ENCODE results near the gene RFC2. TPM values are rescaled to one million over a fixed set of nuclear protein-coding genes. Genes with fewer than 3 reads are reported as not detected.

RFC2 gene
- total RNA-seq, 4 donors from 2014 or later = 7.3 to 17.7 (median 11.7) TPM

DNA sequence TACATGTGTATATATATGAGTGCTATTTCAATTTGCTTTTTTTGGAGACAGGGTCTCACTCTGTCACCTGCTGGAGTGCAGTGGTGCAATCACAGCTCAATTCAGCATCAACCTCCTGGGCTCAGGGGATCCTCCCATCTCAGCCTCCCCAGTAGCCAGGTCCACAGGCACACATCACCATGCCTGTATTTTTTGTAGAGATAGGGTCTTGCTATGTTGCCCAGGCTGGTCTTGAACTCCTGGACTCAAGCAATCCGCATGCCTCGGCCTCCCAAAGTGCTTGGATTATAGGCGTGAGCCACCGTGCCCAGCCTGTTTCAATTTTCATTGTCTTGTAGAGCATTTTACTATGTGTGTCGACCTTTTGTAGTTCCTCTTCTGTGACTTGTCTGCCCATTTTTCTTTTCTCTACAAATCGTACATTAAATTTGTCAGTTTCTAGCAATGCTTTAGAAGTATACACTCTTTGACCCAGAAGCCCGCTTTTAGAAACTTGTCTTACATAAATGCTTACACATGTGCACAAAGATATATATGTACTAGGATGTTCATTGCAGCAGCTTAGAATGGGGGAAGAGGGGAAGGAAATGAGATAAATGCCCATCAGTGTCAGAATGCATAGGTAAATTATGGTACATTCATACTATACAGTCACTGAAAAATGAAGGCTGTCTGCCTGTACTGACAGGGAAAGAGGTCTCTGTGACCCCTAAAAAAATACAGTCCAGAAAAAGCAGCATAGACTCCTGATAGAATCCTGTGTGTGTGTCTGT, 12.2 kb upstream of the RFC2 start:
- TF ChIP-seq, protein P1, sequence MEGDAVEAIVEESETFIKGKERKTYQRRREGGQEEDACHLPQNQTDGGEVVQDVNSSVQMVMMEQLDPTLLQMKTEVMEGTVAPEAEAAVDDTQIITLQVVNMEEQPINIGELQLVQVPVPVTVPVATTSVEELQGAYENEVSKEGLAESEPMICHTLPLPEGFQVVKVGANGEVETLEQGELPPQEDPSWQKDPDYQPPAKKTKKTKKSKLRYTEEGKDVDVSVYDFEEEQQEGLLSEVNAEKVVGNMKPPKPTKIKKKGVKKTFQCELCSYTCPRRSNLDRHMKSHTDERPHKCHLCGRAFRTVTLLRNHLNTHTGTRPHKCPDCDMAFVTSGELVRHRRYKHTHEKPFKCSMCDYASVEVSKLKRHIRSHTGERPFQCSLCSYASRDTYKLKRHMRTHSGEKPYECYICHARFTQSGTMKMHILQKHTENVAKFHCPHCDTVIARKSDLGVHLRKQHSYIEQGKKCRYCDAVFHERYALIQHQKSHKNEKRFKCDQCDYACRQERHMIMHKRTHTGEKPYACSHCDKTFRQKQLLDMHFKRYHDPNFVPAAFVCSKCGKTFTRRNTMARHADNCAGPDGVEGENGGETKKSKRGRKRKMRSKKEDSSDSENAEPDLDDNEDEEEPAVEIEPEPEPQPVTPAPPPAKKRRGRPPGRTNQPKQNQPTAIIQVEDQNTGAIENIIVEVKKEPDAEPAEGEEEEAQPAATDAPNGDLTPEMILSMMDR (IDR thresholded peaks at IDR 0.05; ENCODE audit: low read depth) = no peak

DNA sequence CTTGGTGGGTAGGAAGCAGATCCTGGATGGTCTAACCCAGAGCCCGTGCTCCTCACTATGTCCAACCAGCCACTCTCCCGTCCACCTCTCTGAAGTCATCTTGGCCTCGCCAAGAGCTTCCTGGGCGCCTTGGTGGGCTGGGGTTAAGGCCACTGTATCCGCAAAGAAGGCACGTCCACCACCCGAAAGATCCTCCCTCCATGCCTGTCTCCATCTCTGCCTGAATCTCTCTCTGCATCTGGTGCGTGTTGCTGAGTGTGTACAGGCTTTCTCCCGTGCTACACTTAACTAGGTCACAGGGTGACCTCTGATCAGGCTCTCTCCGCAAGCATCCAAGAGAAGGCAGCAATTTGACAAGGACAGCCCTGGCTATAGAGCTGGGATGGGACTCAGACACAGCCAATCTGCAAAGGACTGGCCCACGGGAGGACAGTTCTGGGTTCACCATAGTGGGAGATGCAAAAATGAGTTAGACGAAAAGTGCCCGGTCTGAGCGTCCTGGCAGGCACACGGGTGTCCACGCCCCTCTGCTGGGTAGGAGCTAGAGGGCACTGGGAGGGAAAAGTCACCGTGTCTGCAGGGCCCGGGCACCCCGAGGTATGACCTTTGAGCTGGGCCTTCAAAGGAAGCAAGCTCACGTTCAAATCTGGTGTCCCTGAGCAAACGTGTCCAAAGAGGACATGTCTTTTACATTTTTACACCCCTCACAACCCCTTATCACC, 9.4 kb upstream of the RFC2 start:
- TF ChIP-seq, protein P1 (IDR thresholded peaks at IDR 0.05; ENCODE audit: low read depth) = no peak

DNA sequence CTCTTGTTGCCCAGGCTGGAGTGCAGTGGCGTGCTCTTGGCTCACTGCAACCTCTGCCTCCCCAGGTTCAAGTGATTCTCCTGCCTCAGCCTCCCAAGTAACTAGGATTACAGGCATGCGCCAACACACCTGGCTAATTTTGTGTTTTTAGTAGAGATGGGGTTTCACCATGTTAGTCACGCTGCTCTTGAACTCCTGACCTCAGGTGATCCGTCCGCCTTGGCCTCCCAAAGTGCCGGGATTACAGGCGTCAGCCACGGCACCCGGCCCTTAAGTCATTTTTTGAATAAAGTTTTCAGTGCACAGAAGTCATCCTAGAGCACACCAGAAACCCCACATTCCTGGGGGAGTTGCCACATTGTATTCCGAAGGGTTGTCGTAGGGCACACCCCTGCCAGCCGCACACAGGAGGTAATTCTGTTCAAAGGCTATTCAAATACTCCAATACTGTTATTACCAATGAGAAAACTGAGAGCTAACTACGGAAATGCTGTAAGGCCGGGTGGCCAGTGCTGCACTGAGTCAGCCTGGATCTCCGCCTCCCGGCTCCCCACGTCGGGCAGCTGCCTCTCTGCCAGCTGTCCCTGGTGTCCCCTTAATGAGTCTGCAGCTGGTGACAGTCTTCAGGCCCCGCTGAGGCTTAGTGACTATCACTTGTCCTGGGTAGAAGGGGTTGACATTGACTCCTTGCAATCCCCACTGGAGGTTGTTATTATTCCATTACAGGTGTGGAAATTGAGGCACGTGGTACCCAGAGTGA, 8.6 kb upstream of the RFC2 start:
- TF ChIP-seq, protein P1 (IDR thresholded peaks at IDR 0.05; ENCODE audit: low read depth) = no peak

DNA sequence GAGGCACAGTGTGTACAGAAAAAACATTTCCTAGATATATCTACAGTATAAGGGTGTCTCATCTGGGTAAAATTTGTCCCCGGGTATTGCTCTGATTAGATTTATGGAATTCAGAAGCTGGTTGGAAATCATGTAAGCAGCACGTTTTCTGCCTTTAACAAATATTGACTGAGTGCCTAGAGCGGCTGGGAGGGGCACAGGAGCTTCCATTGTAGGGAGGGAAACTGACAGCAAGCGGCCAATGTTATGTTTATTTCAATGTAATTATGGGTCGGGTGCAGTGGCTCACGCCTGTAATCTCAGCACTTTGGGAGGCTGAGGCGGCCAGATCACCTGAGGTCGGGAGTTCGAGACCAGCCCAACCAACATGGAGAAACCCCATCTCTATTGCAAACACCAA, 4.4 kb upstream of the RFC2 start:
- TF ChIP-seq, protein P1 (IDR thresholded peaks at IDR 0.05; ENCODE audit: low read depth) = no peak

DNA sequence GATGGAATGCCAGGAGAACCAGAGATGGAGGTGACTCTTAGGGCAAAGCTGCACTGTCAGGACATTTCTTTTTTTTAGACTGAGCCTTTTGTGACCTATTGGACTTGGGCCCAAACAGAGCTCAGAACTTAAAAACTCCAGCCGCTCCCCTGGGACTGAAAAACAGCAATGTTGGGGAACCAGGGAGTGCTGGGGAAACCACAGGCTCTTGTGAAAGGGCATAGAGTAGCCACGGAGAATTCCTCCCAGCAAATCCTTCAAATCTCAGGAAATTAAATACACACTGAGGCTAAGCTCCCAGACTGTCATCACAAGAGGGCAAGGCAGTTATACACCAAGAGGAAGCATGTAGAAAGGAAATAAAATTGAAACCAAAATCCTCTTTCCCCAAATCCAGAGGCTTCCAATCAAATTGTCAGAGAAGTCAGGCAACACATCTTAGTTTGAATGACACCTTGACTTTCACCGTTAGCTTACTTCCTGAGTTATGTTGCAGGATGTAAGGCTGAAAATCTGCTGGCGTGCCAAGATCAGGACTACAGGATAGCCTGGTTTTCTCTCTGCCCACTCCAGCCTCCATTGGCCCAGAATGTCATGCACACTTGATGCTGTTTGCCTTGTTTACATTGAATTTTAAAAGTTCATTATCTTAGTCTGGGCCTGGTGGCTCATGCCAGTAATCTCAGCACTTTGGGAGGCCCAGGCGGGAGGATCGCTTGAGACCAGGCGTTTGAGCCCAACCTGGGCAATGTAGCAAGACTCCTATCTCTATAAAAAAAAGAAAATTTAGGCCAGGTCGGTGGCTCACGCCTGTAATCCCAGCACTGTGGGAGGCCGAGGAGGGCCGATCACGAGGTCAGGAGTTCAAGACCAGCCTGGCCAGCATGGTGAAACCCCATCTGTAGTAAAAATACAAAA, 2.6 kb upstream of the RFC2 start:
- TF ChIP-seq, protein P1 (IDR thresholded peaks at IDR 0.05; ENCODE audit: low read depth) = no peak

DNA sequence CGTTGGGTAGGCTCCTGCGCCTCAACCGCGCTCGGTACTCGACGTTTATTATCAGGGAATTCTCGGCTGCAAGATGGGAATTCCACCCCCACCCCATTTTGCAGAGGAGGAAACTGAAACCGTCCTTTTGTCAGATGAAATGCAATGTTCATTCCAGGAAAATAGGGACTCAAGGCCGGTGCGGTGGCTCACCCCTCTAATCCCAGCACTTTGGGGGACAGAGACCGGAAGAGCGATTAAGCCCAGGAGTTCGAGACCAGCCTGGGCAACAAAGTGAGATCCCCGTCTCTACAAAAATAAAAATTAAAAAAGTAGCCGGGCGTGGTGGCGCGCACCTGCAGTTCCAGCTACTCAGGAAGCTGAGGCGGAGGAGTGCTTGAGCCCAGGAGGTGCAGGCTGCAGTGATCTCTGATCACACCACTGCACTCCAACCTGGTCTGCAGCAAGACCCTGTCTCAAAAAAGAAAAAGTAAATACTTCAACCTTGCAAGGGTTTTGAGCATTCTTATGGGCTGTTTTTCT, 720 bp upstream of the RFC2 start:
- TF ChIP-seq, protein P1 (IDR thresholded peaks at IDR 0.05; ENCODE audit: low read depth) = no peak
